Endothelial cell (in vitro differentiated cells): ENCODE data around the gene PPP1CA. TPM values are rescaled to one million over a fixed set of nuclear protein-coding genes. Genes with fewer than 3 reads are reported as not detected.

Experiments used
- DNase-seq: peaks from one replicate; pipeline ENCODE4 v3.0.0; 2021; ENCODE audit warnings: low spot score
- H3K27ac Mint-ChIP-seq: one replicate; pipeline ENCODE4 v1.8.0; 2021; ENCODE audit warnings: mixed read lengths, inconsistent platforms; ENCODE audit not compliant: unreplicated experiment
- H3K27me3 Mint-ChIP-seq: one replicate; pipeline ENCODE4 v1.8.0; 2021; ENCODE audit warnings: mild to moderate bottlenecking, moderate library complexity, mixed read lengths, inconsistent platforms; ENCODE audit not compliant: unreplicated experiment
- H3K36me3 Mint-ChIP-seq: one replicate; pipeline ENCODE4 v1.8.0; 2021; ENCODE audit warnings: mild to moderate bottlenecking, low read depth, mixed read lengths, inconsistent platforms; ENCODE audit not compliant: unreplicated experiment
- H3K4me1 Mint-ChIP-seq: one replicate; pipeline ENCODE4 v1.8.0; 2021; ENCODE audit warnings: mild to moderate bottlenecking, mixed read lengths, inconsistent platforms; ENCODE audit not compliant: unreplicated experiment
- H3K4me3 Mint-ChIP-seq: one replicate; pipeline ENCODE4 v1.8.0; 2021; ENCODE audit warnings: mild to moderate bottlenecking, mixed read lengths, inconsistent platforms; ENCODE audit not compliant: unreplicated experiment
- H3K9me3 Mint-ChIP-seq: one replicate; pipeline ENCODE4 v1.8.0; 2021; ENCODE audit warnings: mixed read lengths, inconsistent platforms; ENCODE audit not compliant: unreplicated experiment
- total RNA-seq: library from RNA; stranded (reverse); fragmentation: NEBNext Ultra II Directional; extraction: Animal tissue kit (Norgen Biotek cat#: 25700); gene quantifications from one replicate; pipeline ENCODE4 v1.2.1, GENCODE V29; 2021; ENCODE audit not compliant: unreplicated experiment
- TF ChIP-seq, protein P1 (sequence below): fragments of 200-600 bp; sonication (generic); IDR thresholded peaks from one replicate; pipeline ENCODE4 v1.5.0; 2021; ENCODE audit warnings: antibody characterized with exemption; ENCODE audit not compliant: unreplicated experiment

The PPP1CA gene
- total RNA-seq, 1 donor from 2014 or later = 249 TPM

DNA sequence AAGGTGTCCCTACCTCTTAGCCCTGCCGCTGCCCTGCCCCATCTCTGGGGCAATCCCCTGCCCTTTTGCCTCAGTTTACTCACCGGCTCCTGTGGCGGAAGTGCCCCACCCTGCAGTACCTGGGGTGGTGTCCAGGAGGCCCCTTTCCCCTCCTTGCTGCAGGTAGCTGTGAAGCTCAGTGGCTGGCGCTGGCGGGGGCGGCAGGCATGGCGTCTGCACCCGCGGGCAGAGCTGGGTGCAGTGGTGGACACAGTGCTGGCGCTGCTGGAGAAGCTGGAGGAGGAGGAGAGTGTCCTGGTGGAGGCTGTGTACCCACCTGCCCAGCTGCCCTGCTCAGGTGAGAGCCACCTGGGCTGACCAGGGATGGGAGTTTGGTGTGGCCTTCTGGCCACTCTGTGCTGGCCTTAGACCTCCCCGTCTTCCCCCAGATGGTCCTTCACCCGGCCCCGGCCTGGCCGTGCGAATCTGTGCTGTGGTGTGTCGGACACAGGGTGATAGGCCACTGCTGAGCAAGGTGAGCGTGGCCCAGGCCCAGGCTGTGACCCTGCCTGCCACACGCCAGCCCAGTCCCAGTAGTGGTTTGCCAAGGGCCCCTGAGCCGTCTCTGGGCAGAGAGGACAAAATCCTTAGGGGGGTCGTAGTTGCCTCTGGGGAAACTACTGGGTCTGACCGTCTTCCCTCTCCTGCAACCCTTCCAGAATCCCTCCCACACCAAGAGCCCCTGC lies 17.8 kb upstream of the PPP1CA start:
- peaks cover 3% of the 10 kb centered on the region for H3K4me1 Mint-ChIP-seq
- DNase-seq = no peak
- TF ChIP-seq, protein P1, sequence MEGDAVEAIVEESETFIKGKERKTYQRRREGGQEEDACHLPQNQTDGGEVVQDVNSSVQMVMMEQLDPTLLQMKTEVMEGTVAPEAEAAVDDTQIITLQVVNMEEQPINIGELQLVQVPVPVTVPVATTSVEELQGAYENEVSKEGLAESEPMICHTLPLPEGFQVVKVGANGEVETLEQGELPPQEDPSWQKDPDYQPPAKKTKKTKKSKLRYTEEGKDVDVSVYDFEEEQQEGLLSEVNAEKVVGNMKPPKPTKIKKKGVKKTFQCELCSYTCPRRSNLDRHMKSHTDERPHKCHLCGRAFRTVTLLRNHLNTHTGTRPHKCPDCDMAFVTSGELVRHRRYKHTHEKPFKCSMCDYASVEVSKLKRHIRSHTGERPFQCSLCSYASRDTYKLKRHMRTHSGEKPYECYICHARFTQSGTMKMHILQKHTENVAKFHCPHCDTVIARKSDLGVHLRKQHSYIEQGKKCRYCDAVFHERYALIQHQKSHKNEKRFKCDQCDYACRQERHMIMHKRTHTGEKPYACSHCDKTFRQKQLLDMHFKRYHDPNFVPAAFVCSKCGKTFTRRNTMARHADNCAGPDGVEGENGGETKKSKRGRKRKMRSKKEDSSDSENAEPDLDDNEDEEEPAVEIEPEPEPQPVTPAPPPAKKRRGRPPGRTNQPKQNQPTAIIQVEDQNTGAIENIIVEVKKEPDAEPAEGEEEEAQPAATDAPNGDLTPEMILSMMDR = no peak
- H3K27me3 Mint-ChIP-seq = peaks cover 17% of the 10 kb centered on the region
- no peaks in the 10 kb centered on the region for H3K36me3 Mint-ChIP-seq
- H3K27ac Mint-ChIP-seq = no peak overlapping the region
- H3K9me3 Mint-ChIP-seq = no peaks in the 10 kb centered on the region
- no peak overlapping the region for H3K4me3 Mint-ChIP-seq

DNA sequence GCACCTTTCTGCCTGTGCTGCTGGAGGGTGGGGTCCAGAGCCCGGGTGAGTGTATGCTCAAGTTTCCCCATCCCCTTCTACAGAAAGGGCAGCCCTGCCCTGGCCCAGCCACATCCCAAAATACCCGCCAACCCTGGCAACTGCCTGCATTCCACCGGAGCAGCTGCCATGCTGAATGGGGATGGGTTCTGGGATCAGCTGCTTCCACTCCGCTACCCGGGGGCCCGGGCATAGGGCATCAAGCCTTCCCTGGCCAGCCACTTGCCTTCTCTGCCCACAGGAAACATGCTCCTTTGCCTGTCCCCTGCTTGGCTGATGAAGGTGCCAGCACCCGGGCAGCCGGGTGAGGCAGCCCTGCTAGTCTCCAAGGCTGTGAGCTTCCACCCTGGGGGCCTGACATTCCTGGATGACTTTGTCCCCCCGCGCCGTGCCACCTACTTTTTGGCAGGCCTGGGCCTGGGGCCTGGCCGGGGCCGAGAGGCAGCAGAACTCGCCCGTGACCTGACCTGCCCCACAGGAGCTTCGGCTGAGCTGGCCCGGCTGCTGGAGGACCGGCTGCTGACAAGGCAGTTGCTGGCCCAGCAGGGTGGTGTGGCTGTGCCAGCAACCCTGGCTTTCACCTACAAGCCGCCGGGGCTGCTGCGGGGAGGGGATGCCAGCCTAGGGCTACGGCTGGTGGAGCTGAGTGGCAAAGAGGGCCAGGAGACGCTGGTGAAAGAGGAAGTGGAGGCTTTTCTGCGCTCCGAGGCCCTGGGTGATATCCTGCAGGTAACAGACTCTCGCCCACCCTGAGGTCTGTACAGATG lies 17.0 kb upstream of the PPP1CA start:
- Mint-ChIP-seq H3K4me3 (no peak overlapping the region), H3K4me1 (peaks cover 3% of the 10 kb centered on the region), H3K27ac (no peak overlapping the region), H3K27me3 (peaks cover 17% of the 10 kb centered on the region), H3K36me3 (no peaks in the 10 kb centered on the region), H3K9me3 (no peaks in the 10 kb centered on the region)
- no peak for DNase-seq
- TF ChIP-seq, protein P1 = no peak

DNA sequence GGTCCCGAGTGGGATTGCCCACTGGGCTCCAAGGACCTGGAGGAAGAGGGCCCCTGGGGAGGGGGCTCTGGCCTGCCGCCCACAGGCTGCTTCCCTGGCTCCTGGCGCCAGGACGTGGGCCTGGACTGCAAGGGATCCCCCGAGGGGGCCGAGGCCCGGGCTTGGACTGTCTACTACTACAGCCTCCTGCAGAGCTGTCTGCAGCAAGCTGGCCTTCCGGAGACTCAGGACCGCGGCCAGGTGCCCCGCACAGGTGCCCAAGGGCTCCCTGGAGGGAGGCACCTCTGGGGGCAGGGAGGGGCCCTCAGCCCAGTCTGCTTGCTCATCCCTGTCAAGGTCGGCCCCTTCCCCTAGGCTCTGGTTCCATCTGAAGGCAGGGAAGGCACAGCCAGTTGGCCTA lies 15.8 kb upstream of the PPP1CA start:
- Mint-ChIP-seq H3K9me3 (no peaks in the 10 kb centered on the region), H3K36me3 (no peaks in the 10 kb centered on the region), H3K4me3 (no peak overlapping the region), H3K27ac (no peak overlapping the region), H3K27me3 (peaks cover 14% of the 10 kb centered on the region), H3K4me1 (peaks cover 3% of the 10 kb centered on the region)
- TF ChIP-seq, protein P1 = no peak
- no peak for DNase-seq

DNA sequence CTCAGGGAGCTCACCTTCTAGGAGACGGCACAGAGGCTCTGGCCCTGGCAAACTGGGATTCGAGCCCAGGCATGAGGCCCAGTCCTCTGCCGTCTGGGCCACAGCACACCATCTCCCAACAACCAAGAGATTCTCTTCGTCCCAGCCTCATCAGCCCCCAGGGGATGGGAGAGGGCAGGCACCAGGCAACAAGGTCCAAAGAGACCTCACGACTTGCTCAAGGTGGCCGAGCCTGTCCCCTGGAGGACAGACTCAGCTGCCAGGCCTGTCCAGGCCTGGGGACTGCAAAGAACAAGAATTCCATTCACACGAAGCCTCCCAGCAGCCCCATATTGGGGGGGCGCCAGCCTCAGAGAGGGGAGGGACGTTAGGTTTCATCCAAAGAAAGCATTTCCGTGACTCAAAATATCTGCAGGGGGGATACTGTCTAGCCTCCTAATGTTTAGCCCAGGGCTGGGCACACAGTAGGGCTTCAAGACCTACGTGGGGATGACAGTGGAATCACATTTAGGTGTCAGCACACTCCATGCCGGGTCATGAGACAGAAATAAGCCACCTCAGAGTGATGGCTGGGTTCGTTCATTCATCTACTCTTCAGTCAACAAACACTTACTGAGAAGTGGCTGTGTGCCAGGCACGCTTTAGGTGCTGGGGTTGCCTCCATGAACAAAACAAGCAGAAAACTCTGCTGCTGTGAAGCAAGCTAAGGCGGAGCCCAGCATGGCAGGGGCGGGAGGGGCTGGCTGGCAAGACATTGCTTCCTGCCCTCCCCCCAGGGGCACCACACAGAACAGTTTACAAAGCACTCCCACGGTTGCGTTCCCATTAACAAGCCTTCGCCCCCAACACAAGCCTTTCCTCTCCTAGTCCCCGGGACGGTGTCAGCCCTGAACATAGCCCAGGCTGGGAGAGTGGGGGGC lies 15.0 kb upstream of the PPP1CA start:
- TF ChIP-seq, protein P1 = no peak
- Mint-ChIP-seq H3K4me3 (peak overlapping the region; percentile 25), H3K36me3 (no peaks in the 10 kb centered on the region), H3K27me3 (peaks cover 14% of the 10 kb centered on the region), H3K27ac (no peak overlapping the region), H3K9me3 (no peaks in the 10 kb centered on the region), H3K4me1 (peaks cover 3% of the 10 kb centered on the region)
- no peak for DNase-seq
